Stimulated activated CD4-positive, alpha-beta T cell treated with anti-CD3 and anti-CD28 coated beads, Interleukin-1b, Interleukin-23, amount 100 ng/mL, for 1 hour (primary cell): ENCODE results near the gene ALDH1A1.

Source experiments
- DNase-seq, 2 donors: peaks; one replicate each; pipeline ENCODE4 v3.0.0-alpha.2; 2020; ENCODE audit warnings: low read depth in 2 of 2

ALDH1A1 gene

GRCh38 chr9:72917892-72918509, 34.9 kb downstream of the ALDH1A1 start:
- no peak for DNase-seq

- no peak for DNase-seq
Measured at GRCh38 chr9:72915659-72916058, 37.2 kb downstream of the ALDH1A1 start.

- no peak for DNase-seq
Measured at GRCh38 chr9:72914750-72915149, 38.1 kb downstream of the ALDH1A1 start.

- no peak for DNase-seq
Measured at GRCh38 chr9:72913382-72914009, 39.4 kb downstream of the ALDH1A1 start.

- no peak for DNase-seq
Measured at GRCh38 chr9:72912476-72913381, 40.1 kb downstream of the ALDH1A1 start.

GRCh38 chr9:72911816-72912215, 41.0 kb downstream of the ALDH1A1 start:
- DNase-seq: no peak

- DNase-seq: no peak
Measured at GRCh38 chr9:72911247-72911775, 41.5 kb downstream of the ALDH1A1 start.

- no peak for DNase-seq
Measured at GRCh38 chr9:72909428-72909827, 43.4 kb downstream of the ALDH1A1 start.

GRCh38 chr9:72907421-72907820, 45.4 kb downstream of the ALDH1A1 start:
- no peak for DNase-seq

- DNase-seq: no peak
Measured at GRCh38 chr9:72906810-72907209, 46.0 kb downstream of the ALDH1A1 start.

GRCh38 chr9:72905514-72906480, 47.1 kb downstream of the ALDH1A1 start:
- DNase-seq: no peak

GRCh38 chr9:72904267-72905093, 48.4 kb downstream of the ALDH1A1 start:
- no peak for DNase-seq

- no peak for DNase-seq
Measured at GRCh38 chr9:72903103-72903502, 49.8 kb downstream of the ALDH1A1 start.

GRCh38 chr9:72902268-72902667, 50.6 kb downstream of the ALDH1A1 start:
- no peak for DNase-seq

- no peak for DNase-seq
Measured at GRCh38 chr9:72899734-72900477, 52.9 kb downstream of the ALDH1A1 start.

GRCh38 chr9:72898784-72899733, 53.8 kb downstream of the ALDH1A1 start:
- no peak for DNase-seq

- DNase-seq: no peak
Measured at GRCh38 chr9:72898360-72898759, 54.5 kb downstream of the ALDH1A1 start.

- no peak for DNase-seq
Measured at GRCh38 chr9:72897069-72897649, 55.7 kb downstream of the ALDH1A1 start.
